Neural progenitor cell (in vitro differentiated cells): ENCODE results near the gene LYZL4.

ENCODE experiments used
- EZH2 ChIP-seq: fragments of 200-600 bp; sonication (generic); IDR thresholded peaks from 2 replicates; pipeline ENCODE4 v1.6.1; 2017; ENCODE audit warnings: antibody characterized with exemption, mild to moderate bottlenecking, moderate library complexity
- EZH2phosphoT487 ChIP-seq: fragments of 200-600 bp; sonication (generic); IDR thresholded peaks from 2 replicates; pipeline ENCODE4 v1.6.1; 2017; ENCODE audit warnings: antibody characterized with exemption
- TF ChIP-seq, protein P1 (sequence below): fragments of 200-600 bp; sonication (generic); IDR thresholded peaks from 2 replicates; pipeline ENCODE4 v1.5.1; 2017; ENCODE audit warnings: antibody characterized with exemption, mild to moderate bottlenecking

DNA sequence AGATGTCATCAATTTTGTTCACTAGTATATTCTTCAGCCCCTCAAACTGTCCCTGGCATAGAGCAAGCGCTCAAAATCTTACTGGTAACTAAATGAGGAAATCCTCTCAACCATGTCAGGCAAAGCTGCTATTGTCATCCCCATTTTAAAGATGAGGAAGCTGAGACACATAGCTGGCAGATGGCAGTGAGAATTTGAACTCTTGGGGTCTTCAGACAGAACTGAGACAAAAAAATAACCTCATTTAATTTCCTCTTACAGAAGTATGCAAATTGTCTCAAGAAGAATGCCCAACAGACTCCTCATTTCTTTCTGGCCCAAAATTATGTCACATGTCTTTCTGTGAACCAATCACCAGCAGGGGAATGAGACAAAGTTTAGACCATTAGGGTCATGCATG is 40.2 kb upstream of the LYZL4 start:
- TF ChIP-seq, protein P1, sequence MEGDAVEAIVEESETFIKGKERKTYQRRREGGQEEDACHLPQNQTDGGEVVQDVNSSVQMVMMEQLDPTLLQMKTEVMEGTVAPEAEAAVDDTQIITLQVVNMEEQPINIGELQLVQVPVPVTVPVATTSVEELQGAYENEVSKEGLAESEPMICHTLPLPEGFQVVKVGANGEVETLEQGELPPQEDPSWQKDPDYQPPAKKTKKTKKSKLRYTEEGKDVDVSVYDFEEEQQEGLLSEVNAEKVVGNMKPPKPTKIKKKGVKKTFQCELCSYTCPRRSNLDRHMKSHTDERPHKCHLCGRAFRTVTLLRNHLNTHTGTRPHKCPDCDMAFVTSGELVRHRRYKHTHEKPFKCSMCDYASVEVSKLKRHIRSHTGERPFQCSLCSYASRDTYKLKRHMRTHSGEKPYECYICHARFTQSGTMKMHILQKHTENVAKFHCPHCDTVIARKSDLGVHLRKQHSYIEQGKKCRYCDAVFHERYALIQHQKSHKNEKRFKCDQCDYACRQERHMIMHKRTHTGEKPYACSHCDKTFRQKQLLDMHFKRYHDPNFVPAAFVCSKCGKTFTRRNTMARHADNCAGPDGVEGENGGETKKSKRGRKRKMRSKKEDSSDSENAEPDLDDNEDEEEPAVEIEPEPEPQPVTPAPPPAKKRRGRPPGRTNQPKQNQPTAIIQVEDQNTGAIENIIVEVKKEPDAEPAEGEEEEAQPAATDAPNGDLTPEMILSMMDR, result no peak
- TF ChIP-seq EZH2 (no peak), EZH2phosphoT487 (no peak)
